Caki2 (cell line): ENCODE data around the gene SFTA2. TPM values are rescaled to one million over a fixed set of nuclear protein-coding genes. Genes with fewer than 3 reads are reported as not detected.
"Not testable (repeated sequence)": the region's sequence is repeated elsewhere in the genome, so short reads cannot be mapped to it uniquely, and the experiment has no call there.

Experiments
- DNase-seq: peaks from one replicate; pipeline ENCODE4 v3.0.0-alpha.2; 2015; ENCODE audit warnings: low read depth
- in situ Hi-C: cut with HindIII; loops from 2 replicates; pipeline ENCODE4 v1.10.0; 2016; ENCODE audit warnings: low sequenced_read_pairs, low pct_unique_long_range_greater_than_20kb, mixed read lengths
- total RNA-seq: library from RNA; depleted of rRNA; stranded (reverse); fragments of >200 nt; shearing (Covaris generic); gene quantifications from 2 replicates; pipeline ENCODE4 v1.2.3, GENCODE V29; 2014; ENCODE audit warnings: low replicate concordance; rRNA removed

The SFTA2 gene
- total RNA-seq, result not detected in 2 replicates

GRCh38 chr6:30931969-30932645 is at the start of gene SFTA2:
Gene SFTA2, minus strand, starts transcription at chr6:30932170. Its CDS starts 74 bp downstream, at chr6:30932096.
- DNase-seq, result peak; percentile 23
- in situ Hi-C loops, result no loop called here

GRCh38 chr6:30979690-30980089 is 47.7 kb upstream of the SFTA2 start:
- in situ Hi-C loops, result no loop called here
- DNase-seq, result no peak

GRCh38 chr6:30979141-30979540 is 47.2 kb upstream of the SFTA2 start:
- no peak for DNase-seq
- in situ Hi-C loops, result no loop called here

GRCh38 chr6:30974490-30975252 is 42.7 kb upstream of the SFTA2 start:
- in situ Hi-C loops, result no loop called here
- no peak for DNase-seq

GRCh38 chr6:30972816-30973215 is 40.8 kb upstream of the SFTA2 start:
- in situ Hi-C loops, result no loop called here
- no peak for DNase-seq

- in situ Hi-C loops, result no loop called here
- DNase-seq, result no peak
Observed at GRCh38 chr6:30970946-30971345, 39.0 kb upstream of the SFTA2 start.

- in situ Hi-C loops, DNase-seq: not testable (repeated sequence)
Observed at GRCh38 chr6:30969171-30969570, 37.2 kb upstream of the SFTA2 start.

GRCh38 chr6:30966154-30966553 is 34.2 kb upstream of the SFTA2 start:
- in situ Hi-C loops, result no loop called here
- no peak for DNase-seq

- no peak for DNase-seq
- in situ Hi-C loops, result no loop called here
Observed at GRCh38 chr6:30965140-30965601, 33.2 kb upstream of the SFTA2 start.

- no peak for DNase-seq
- in situ Hi-C loops, result no loop called here
Observed at GRCh38 chr6:30964075-30964474, 32.1 kb upstream of the SFTA2 start.

- no peak for DNase-seq
Observed at GRCh38 chr6:30963641-30964040, 31.7 kb upstream of the SFTA2 start.

GRCh38 chr6:30962716-30963115 is 30.7 kb upstream of the SFTA2 start:
- in situ Hi-C loops, result no loop called here
- DNase-seq, result no peak

More at GRCh38 chr6:30963641-30964040, 31.7 kb upstream of the SFTA2 start:
- in situ Hi-C loops, result no loop called here

- DNase-seq, result no peak
- in situ Hi-C loops, result no loop called here
Observed at GRCh38 chr6:30960907-30961673, 29.1 kb upstream of the SFTA2 start.

- DNase-seq, result no peak
- in situ Hi-C loops, result no loop called here
Observed at GRCh38 chr6:30957716-30958115, 25.7 kb upstream of the SFTA2 start.

GRCh38 chr6:30955367-30956042 is 23.5 kb upstream of the SFTA2 start:
- in situ Hi-C loops, result no loop called here
- no peak for DNase-seq

- in situ Hi-C loops, result no loop called here
Observed at GRCh38 chr6:30954631-30955366, 22.8 kb upstream of the SFTA2 start.

GRCh38 chr6:30951907-30952469 is 20.0 kb upstream of the SFTA2 start:
- no peak for DNase-seq
- in situ Hi-C loops, result no loop called here

More at GRCh38 chr6:30954631-30955366, 22.8 kb upstream of the SFTA2 start:
- DNase-seq, result no peak
